Mucosa of gallbladder (tissue), 1 donor: ENCODE measurements around the gene ERF. TPM values are rescaled to one million over a fixed set of nuclear protein-coding genes. Genes with fewer than 3 reads are reported as not detected.
A peak's percentile ranks its signal among the peaks of the same experiment; 100 is the strongest.

Source experiments
- DNase-seq: peaks from one replicate; pipeline ENCODE4 v3.0.0-alpha.2; 2020; ENCODE audit warnings: low spot score
- total RNA-seq: library from RNA; stranded (reverse); gene quantifications from one replicate; pipeline ENCODE4 v1.2.1, GENCODE V29; 2021
- donor health status: DM: no; HTN: no; CAD: no.

The ERF gene
- 68.3 TPM for total RNA-seq

DNA sequence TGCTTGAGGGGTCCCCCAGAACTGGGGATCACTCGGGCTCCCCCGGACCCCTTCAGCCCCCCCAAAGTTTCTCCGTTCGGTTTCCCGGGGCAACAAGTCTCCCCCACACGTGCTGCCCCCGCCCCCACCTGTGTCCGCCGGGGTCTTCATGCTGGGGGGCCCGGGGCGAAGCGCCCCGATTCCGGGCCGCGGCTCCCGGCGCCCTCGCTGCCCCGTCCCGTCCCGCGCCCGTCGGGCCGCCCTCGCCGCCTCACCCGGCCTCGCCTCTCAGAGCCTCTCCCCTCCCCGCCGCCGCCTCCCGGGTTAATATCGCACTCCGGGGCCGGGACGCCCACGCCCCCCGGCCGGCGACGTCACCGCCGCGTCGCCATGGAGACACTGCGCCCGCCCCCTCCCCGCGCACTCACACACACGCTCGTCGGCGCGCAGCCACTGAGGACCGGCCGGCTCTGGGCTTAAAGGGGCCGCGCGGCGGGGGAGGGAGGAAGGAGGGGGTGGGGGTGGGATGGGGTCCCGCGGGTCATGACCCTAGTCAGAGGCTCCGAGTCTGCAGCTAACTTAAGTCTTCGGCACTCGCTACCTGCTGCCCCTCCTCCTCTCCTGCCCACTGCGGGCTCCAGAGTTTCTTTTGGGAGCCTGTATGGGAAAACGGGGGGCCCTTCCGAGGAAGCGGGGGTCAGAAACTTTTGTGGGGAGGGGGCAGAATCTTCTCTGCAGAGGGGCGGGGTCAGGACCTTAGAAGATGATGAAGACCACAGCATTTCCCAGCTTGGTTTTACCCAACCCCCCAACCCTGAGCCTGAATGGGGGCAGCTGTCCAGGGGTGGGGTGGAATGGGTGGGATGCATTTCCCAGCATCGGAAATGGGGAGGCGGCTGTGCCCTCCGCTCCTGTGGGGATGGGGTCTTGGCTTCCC, at the start of gene ERF:
ERF (minus strand) TSS at position 279 of the 916 bp plus-strand sequence; CDS start at position 150, 129 bp downstream.
- DNase-seq: peak; percentile 95

DNA sequence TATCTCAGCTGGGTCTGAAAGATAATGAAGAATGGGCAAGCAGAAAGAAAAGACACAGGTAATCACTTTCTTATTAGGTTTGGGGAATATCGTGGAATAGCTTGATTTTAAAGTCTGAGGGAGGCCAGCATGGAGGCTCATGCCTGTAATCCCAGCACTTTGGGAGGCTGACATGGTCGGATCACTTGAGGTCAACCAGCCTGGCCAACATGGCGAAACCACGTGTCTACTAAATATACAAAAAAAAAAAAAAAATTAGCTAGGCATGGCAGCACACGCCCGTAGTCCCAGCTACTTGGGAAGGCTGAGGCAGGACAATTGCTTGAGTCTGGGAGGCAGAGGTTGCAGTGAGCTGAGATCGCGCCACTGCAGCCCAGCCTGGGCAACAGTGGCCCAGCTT, 48.9 kb upstream of the ERF start:
- DNase-seq: no peak

DNA sequence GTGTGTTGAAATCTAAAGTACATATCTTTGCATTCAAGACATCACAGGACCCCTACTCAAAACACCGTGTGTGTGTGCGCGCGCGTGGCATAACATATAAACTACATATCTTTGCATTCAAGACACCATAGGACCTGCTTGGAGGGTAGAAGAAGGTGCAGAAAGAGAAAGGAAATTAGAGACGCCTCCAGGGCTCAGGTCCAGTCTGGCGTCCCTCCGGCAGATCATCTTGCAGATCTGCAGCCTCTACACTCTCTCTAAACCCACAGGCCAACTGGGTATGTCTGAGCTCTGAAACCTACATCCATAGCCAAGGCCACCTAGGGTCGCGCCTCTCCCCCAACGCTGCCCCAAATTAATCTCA, 48.2 kb upstream of the ERF start:
- no peak for DNase-seq

DNA sequence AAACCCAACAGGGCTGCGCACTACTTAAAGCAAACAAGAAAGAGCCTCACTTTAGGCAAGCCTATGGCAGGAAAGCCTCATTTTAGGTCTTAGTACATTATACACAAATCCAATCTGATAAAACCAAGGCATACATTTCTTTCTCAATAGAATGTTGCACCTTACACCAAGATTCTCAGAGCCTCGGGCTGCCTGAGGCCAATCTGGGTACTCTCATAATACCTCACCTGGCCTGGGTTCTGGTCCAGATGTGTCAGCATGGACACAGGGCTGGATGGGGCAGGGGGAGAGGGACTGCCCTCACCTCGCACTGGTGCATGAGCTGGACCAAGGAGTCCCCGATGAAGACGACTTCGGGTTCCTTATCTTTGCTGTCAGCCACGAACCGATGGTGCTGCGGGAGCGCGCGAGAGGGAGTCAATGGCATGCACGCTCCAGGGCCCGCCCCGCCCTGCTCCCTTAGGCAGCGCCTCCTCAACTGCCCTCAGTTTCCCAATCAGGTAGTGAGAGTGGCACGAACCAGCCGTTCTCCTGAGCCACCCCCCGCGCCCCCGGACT, 46.8 kb upstream of the ERF start, which contains the start of gene PRR19:
PRR19 (plus strand) TSS at position 487 of the 558 bp plus-strand sequence. CDS start 7,453 bp downstream, outside the sequence.
- DNase-seq: no peak

DNA sequence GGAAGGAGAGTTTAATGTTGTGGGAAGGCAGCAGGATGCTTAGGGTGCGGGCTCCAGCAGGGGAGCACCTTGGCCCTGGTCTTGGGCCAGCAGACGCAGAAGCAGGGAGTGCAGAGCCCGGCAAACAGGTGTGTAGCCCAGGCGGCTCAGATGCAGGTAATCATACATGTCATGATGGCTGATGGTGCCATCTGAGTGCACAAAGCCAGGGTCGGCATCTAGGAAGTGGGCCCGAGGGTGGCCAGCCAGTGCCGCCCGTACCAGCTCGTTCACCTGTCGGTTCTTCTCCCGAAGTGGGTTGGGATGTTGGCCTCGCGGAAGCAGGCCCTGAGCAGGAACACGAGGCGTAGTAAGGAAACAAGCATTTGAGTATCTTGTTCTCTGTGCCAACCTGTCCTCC, 42.1 kb upstream of the ERF start:
- DNase-seq: no peak

- DNase-seq: peak; percentile 79
These were observed 41.0 kb upstream of the ERF start for GRCh38 chr19:42295831-42296525.

- DNase-seq: no peak
These were observed 40.4 kb upstream of the ERF start for GRCh38 chr19:42295342-42295741.

- no peak for DNase-seq
These were observed 39.7 kb upstream of the ERF start for GRCh38 chr19:42294471-42295137.

GRCh38 chr19:42293948-42294347, 39.0 kb upstream of the ERF start:
- no peak for DNase-seq

DNA sequence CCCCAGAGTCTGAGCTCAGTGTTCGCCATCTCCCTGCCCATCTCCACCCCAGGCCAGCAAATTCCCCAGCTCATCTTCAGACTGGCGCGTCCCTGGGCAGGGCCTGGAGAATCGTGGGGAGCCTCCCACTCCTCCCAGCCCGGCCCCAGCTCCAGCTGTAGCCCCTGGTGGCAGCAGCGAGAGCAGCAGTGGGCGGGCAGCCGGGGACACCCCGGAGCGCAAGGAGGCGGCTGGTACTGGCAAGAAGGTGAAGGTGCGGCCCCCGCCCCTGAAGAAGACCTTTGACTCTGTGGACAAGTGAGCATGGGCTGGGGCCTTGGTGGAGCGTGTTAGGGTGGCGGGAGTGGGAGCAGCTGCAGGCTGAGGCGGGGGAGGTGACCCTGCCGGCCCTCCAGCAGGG, 38.6 kb upstream of the ERF start:
- DNase-seq: no peak

- no peak for DNase-seq
These were observed 38.0 kb upstream of the ERF start for GRCh38 chr19:42292963-42293362.

GRCh38 chr19:42292042-42292960, 37.4 kb upstream of the ERF start:
- DNase-seq: no peak

GRCh38 chr19:42291435-42291810, 36.5 kb upstream of the ERF start:
- peak; percentile 60 for DNase-seq

DNA sequence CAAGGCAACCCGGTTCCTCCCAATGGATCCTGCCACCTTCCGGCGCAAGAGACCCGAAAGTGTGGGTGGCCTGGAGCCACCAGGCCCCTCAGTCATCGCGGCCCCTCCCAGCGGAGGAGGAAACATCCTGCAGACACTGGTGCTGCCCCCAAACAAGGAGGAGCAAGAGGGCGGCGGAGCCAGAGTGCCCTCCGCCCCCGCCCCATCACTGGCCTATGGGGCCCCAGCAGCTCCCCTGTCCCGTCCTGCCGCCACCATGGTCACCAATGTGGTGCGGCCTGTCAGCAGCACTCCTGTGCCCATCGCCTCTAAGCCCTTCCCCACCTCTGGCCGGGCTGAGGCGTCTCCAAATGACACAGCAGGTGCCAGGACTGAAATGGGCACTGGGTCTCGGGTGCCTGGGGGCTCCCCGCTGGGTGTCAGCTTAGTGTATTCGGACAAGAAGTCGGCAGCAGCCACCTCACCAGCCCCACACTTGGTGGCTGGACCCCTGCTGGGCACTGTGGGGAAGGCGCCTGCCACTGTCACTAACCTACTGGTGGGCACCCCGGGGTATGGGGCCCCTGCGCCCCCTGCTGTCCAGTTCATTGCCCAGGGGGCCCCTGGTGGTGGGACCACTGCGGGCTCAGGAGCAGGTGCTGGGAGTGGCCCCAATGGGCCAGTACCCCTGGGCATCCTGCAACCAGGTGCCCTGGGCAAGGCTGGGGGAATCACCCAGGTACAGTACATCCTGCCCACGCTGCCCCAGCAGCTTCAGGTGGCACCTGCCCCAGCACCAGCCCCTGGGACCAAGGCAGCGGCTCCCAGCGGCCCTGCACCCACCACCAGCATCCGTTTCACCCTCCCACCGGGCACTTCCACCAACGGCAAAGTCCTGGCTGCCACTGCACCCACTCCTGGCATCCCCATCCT, 35.9 kb upstream of the ERF start:
- DNase-seq: no peak

GRCh38 chr19:42290136-42290522, 35.2 kb upstream of the ERF start:
- no peak for DNase-seq

DNA sequence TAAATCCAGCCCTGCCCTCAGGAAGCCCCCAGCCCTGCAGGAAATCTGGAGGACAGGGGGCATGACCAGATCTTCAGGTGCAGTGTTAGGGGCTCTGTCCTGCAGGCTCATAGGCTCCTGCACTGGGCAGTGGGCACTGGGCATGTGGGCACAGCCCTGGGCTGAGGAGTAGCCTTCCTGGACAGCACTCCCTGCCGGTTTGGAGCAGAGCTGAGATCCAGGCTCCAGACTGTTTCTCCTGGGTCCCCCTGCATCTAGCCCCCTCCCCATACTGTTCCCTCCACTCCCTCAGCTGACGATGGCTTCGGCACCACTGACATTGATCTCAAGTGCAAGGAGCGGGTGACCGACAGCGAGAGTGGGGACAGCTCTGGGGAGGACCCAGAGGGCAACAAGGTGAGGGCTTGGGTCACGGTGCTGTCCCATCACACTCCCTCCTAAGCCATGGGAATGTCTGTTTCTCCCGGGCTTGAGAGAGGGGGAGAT, 34.7 kb upstream of the ERF start:
- DNase-seq: no peak

- no peak for DNase-seq
These were observed 34.1 kb upstream of the ERF start for GRCh38 chr19:42288881-42289555.

GRCh38 chr19:42288387-42288786, 33.5 kb upstream of the ERF start:
- no peak for DNase-seq

DNA sequence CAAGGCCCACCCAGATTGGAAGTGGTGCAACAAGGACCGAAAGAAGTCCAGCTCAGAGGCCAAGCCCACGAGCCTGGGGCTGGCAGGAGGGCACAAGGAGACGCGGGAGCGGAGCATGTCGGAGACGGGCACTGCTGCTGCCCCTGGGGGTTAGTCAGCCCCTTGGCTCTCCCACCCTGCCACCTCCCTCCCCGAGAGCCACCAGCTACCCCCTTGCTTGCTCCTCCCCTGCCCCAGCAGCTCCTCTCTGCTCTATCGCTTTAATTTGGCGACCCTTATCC, 32.8 kb upstream of the ERF start:
- DNase-seq: no peak
